Measurements from ENCODE around the gene SAT2.

SAT2 gene

DNA sequence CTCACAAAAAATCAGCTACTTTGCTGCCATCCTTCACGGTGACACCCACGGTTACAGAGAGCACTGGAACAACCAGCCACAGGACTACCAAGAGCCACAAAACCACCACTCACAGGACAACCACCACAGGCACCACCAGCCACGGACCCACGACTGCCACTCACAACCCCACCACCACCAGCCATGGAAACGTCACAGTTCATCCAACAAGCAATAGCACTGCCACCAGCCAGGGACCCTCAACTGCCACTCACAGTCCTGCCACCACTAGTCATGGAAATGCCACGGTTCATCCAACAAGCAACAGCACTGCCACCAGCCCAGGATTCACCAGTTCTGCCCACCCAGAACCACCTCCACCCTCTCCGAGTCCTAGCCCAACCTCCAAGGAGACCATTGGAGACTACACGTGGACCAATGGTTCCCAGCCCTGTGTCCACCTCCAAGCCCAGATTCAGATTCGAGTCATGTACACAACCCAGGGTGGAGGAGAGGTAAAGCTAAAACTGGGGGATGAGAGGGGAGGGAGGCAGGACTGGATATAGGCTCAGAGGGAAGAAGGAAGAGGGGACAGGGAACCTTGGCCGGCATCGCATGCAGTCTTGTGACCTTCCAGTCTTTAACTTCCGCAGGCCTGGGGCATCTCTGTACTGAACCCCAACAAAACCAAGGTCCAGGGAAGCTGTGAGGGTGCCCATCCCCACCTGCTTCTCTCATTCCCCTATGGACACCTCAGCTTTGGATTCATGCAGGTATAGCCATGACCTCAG is 47.6 kb downstream of the SAT2 start (continued):
- TF ChIP-seq TSHZ2 (CRISPR knock-in tag; IDR thresholded peaks at IDR 0.05), result no peak
- no peak for TF ChIP-seq SNAI2 (CRISPR knock-in tag; IDR thresholded peaks at IDR 0.05)
- TF ChIP-seq BACH2 (CRISPR knock-in tag; IDR thresholded peaks at IDR 0.05; ENCODE audit: borderline replicate concordance), result no peak
- no peak for TF ChIP-seq CREB5 (CRISPR knock-in tag; IDR thresholded peaks at IDR 0.05; ENCODE audit: low read depth)

GRCh38 chr17:7579001-7579833 is 48.4 kb downstream of the SAT2 start, which contains the start of gene CD68:
CD68 (plus strand) TSS chr17:7579638; CDS start chr17:7579678, 40 bp downstream.
- TF ChIP-seq ZFP3 (CRISPR knock-in tag; IDR thresholded peaks at IDR 0.05), result 0 out of 2 replicates have a peak, but pooled peaks have one; percentile 12
- TF ChIP-seq GLIS3 (CRISPR knock-in tag; IDR thresholded peaks at IDR 0.05), result peak; percentile 71
- TF ChIP-seq OSR1 (CRISPR knock-in tag; IDR thresholded peaks at IDR 0.05), result no peak
- TF ChIP-seq ZNF8 (CRISPR knock-in tag; IDR thresholded peaks at IDR 0.05), result 0 out of 2 replicates have a peak, but pooled peaks have one; percentile 43
- TF ChIP-seq, protein P1, sequence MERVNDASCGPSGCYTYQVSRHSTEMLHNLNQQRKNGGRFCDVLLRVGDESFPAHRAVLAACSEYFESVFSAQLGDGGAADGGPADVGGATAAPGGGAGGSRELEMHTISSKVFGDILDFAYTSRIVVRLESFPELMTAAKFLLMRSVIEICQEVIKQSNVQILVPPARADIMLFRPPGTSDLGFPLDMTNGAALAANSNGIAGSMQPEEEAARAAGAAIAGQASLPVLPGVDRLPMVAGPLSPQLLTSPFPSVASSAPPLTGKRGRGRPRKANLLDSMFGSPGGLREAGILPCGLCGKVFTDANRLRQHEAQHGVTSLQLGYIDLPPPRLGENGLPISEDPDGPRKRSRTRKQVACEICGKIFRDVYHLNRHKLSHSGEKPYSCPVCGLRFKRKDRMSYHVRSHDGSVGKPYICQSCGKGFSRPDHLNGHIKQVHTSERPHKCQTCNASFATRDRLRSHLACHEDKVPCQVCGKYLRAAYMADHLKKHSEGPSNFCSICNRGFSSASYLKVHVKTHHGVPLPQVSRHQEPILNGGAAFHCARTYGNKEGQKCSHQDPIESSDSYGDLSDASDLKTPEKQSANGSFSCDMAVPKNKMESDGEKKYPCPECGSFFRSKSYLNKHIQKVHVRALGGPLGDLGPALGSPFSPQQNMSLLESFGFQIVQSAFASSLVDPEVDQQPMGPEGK (CRISPR knock-in tag; IDR thresholded peaks at IDR 0.05; ENCODE audit: borderline replicate concordance), result peak; percentile 90; the same call in 1 of the 2 replicates
- TF ChIP-seq SNAI2 (CRISPR knock-in tag; IDR thresholded peaks at IDR 0.05), result no peak
- TF ChIP-seq ZFP30 (CRISPR knock-in tag; IDR thresholded peaks at IDR 0.05), result peak; percentile 5
- no peak; the same call in 1 of the 2 replicates for TF ChIP-seq POU6F1 (CRISPR knock-in tag; IDR thresholded peaks at IDR 0.05; ENCODE audit: borderline replicate concordance, low read depth)
- no peak for TF ChIP-seq CSDC2 (CRISPR knock-in tag; IDR thresholded peaks at IDR 0.05)
- no peak for TF ChIP-seq PPARA (CRISPR knock-in tag; IDR thresholded peaks at IDR 0.05; ENCODE audit: borderline replicate concordance)
- TF ChIP-seq ZC3H10 (CRISPR knock-in tag; IDR thresholded peaks at IDR 0.05), result no peak
- TF ChIP-seq ZNF565 (CRISPR knock-in tag; conservative IDR thresholded peaks at IDR 0.05; ENCODE audit: low read depth), result no peak
- TF ChIP-seq BACH2 (CRISPR knock-in tag; IDR thresholded peaks at IDR 0.05; ENCODE audit: borderline replicate concordance), result no peak
- peak; percentile 9; the same call in 1 of the 2 replicates for TF ChIP-seq ISL1 (CRISPR knock-in tag; IDR thresholded peaks at IDR 0.05)
- TF ChIP-seq ARNTL (CRISPR knock-in tag; IDR thresholded peaks at IDR 0.05; ENCODE audit: borderline replicate concordance, low read depth), result peak; percentile 29; the same call in 1 of the 2 replicates
- TF ChIP-seq TOX (CRISPR knock-in tag; IDR thresholded peaks at IDR 0.05; ENCODE audit: borderline replicate concordance), result peak; percentile 82
- 0 out of 2 replicates have a peak, but pooled peaks have one; percentile 6 for TF ChIP-seq RARB (CRISPR knock-in tag; IDR thresholded peaks at IDR 0.05)
- peak; percentile 94 for TF ChIP-seq CREB5 (CRISPR knock-in tag; IDR thresholded peaks at IDR 0.05; ENCODE audit: low read depth)
- TF ChIP-seq ESRRG (CRISPR knock-in tag; IDR thresholded peaks at IDR 0.05), result peak; percentile 86
- TF ChIP-seq ZNF70 (CRISPR knock-in tag; IDR thresholded peaks at IDR 0.05), result no peak
- TF ChIP-seq TSHZ2 (CRISPR knock-in tag; IDR thresholded peaks at IDR 0.05), result no peak
- peak; percentile 91; the same call in 1 of the 2 replicates for TF ChIP-seq CSRNP3 (CRISPR knock-in tag; IDR thresholded peaks at IDR 0.05)
- TF ChIP-seq TCF4 (CRISPR knock-in tag; IDR thresholded peaks at IDR 0.05; ENCODE audit: borderline replicate concordance), result no peak
- peak; percentile 62 for ATAC-seq
